ENCODE data around the gene GAPT. TPM values are rescaled to one million over a fixed set of nuclear protein-coding genes. Genes with fewer than 3 reads are reported as not detected.
A peak's percentile ranks its signal among the peaks of the same experiment; 100 is the strongest.

The GAPT gene
- polyA plus RNA-seq, 1 donor (not counting 4 experiments of a cell fraction or from before 2014, with no cell fraction given) = not detected

DNA sequence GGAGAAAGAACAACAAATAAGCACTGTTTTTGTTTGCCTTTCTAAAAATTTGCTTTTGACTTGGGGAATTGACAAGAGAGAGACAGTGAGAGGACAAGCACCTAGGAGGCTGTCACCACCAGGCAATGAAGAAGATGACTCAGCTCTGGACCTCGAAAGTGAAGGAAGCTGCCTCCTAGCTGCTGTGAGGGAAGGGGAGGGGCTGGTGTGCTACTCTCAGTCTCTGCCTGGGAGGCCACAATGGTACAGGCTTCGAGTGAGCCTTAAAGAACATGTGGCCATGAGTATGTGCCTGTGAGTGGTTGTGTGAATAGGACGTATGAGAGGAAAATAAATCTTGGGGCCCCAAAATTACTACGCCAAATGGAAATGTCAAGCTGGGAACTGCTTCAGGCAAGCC lies 24.3 kb upstream of the GAPT start:
- Histone ChIP-seq H3K9ac (ENCODE audit: control insufficient read depth, extremely low read depth, insufficient read depth, low read length) (no peak overlapping the region), H3K36me3 (ENCODE audit: control insufficient read depth in 2 of 2, extremely low read depth in 1 of 2, insufficient read depth in 2 of 2, low read length in 2 of 2) (no peaks in the 10 kb centered on the region), H3K27ac (ENCODE audit: control insufficient read depth, insufficient read depth, low read length) (no peak overlapping the region), H2AFZ (ENCODE audit: control insufficient read depth, low read length) (no peak overlapping the region), H3K4me3 (ENCODE audit: control insufficient read depth in 2 of 3, extremely low read depth in 1 of 3, insufficient read depth in 2 of 3, low read depth in 1 of 3, low read length in 3 of 3) (no peak overlapping the region), H3K9me1 (ENCODE audit: control insufficient read depth, extremely low read depth, insufficient read depth, low read length) (no peaks in the 10 kb centered on the region), H4K20me1 (ENCODE audit: control insufficient read depth, extremely low read depth, insufficient read depth, low read length) (no peaks in the 10 kb centered on the region), H3K27me3 (ENCODE audit: control insufficient read depth, extremely low read depth, insufficient read depth, low read length) (no peaks in the 10 kb centered on the region), H3K4me1 (ENCODE audit: control insufficient read depth, extremely low read depth, insufficient read depth, low read length) (peaks cover 6% of the 10 kb centered on the region), H3K79me2 (ENCODE audit: control insufficient read depth, insufficient read depth, low read length) (no peaks in the 10 kb centered on the region), H3K9me3 (ENCODE audit: control insufficient read depth, low read depth, low read length) (no peaks in the 10 kb centered on the region), H3K4me2 (ENCODE audit: control insufficient read depth, extremely low read depth, insufficient read depth, low read depth, low read length) (no peak overlapping the region)
- TF ChIP-seq EZH2 (IDR thresholded peaks at IDR 0.05; ENCODE audit: low read length) = no peak
- TF ChIP-seq, protein P1, sequence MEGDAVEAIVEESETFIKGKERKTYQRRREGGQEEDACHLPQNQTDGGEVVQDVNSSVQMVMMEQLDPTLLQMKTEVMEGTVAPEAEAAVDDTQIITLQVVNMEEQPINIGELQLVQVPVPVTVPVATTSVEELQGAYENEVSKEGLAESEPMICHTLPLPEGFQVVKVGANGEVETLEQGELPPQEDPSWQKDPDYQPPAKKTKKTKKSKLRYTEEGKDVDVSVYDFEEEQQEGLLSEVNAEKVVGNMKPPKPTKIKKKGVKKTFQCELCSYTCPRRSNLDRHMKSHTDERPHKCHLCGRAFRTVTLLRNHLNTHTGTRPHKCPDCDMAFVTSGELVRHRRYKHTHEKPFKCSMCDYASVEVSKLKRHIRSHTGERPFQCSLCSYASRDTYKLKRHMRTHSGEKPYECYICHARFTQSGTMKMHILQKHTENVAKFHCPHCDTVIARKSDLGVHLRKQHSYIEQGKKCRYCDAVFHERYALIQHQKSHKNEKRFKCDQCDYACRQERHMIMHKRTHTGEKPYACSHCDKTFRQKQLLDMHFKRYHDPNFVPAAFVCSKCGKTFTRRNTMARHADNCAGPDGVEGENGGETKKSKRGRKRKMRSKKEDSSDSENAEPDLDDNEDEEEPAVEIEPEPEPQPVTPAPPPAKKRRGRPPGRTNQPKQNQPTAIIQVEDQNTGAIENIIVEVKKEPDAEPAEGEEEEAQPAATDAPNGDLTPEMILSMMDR (optimal IDR thresholded peaks at IDR 0.05 in 1 of 3, IDR thresholded peaks at IDR 0.05 in 1 of 3, conservative IDR thresholded peaks at IDR 0.05 in 1 of 3; ENCODE audit: extremely low read depth in 1 of 3, insufficient read depth in 2 of 3, low read length in 3 of 3) = no peak
- dilution Hi-C loops (cut with MboI; ENCODE audit: extremely low pct_ligation_motif_present, low sequenced_read_pairs) = no loop called here
- FAIRE-seq (peak; percentile 69), DNase-seq (ENCODE audit: low read depth, low spot score) (no peak)

DNA sequence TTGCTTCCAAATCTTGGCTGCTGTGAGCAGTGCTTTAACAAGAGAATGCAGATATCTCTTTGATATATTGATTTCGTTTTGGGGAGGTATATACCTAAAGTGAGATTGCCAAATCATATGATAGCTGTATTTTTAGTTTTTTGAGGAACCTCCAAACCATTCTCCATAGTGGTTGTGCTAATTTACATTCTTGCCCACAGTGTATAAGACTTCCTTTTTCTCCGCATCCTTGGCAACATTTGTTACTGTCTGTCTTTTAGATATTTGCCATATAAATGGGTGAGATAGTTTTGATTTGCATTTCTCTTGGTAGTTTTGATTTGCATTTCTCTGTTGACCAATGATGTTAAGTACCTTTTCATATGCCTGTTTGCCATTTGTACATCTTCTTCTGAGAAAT lies 21.3 kb upstream of the GAPT start:
- H3K4me3 ChIP-seq (ENCODE audit: control insufficient read depth in 2 of 3, extremely low read depth in 1 of 3, insufficient read depth in 2 of 3, low read depth in 1 of 3, low read length in 3 of 3) = no peak overlapping the region
- dilution Hi-C loops (cut with MboI; ENCODE audit: extremely low pct_ligation_motif_present, low sequenced_read_pairs) = no loop called here
- no peak overlapping the region for H3K4me2 ChIP-seq (ENCODE audit: control insufficient read depth, extremely low read depth, insufficient read depth, low read depth, low read length)
- FAIRE-seq (no peak), DNase-seq (ENCODE audit: low read depth, low spot score) (no peak)
- H3K9me1 ChIP-seq (ENCODE audit: control insufficient read depth, extremely low read depth, insufficient read depth, low read length) = no peaks in the 10 kb centered on the region
- no peaks in the 10 kb centered on the region for H3K79me2 ChIP-seq (ENCODE audit: control insufficient read depth, insufficient read depth, low read length)
- no peak overlapping the region for H2AFZ ChIP-seq (ENCODE audit: control insufficient read depth, low read length)
- no peaks in the 10 kb centered on the region for H3K4me1 ChIP-seq (ENCODE audit: control insufficient read depth, extremely low read depth, insufficient read depth, low read length)
- H3K27ac ChIP-seq (ENCODE audit: control insufficient read depth, insufficient read depth, low read length) = no peak overlapping the region
- H4K20me1 ChIP-seq (ENCODE audit: control insufficient read depth, extremely low read depth, insufficient read depth, low read length) = no peaks in the 10 kb centered on the region
- TF ChIP-seq EZH2 (IDR thresholded peaks at IDR 0.05; ENCODE audit: low read length) = no peak
- TF ChIP-seq, protein P1 (optimal IDR thresholded peaks at IDR 0.05 in 1 of 3, IDR thresholded peaks at IDR 0.05 in 1 of 3, conservative IDR thresholded peaks at IDR 0.05 in 1 of 3; ENCODE audit: extremely low read depth in 1 of 3, insufficient read depth in 2 of 3, low read length in 3 of 3) = no peak
- no peaks in the 10 kb centered on the region for H3K36me3 ChIP-seq (ENCODE audit: control insufficient read depth in 2 of 2, extremely low read depth in 1 of 2, insufficient read depth in 2 of 2, low read length in 2 of 2)
- no peak overlapping the region for H3K9ac ChIP-seq (ENCODE audit: control insufficient read depth, extremely low read depth, insufficient read depth, low read length)
- no peaks in the 10 kb centered on the region for H3K27me3 ChIP-seq (ENCODE audit: control insufficient read depth, extremely low read depth, insufficient read depth, low read length)
- H3K9me3 ChIP-seq (ENCODE audit: control insufficient read depth, low read depth, low read length) = no peaks in the 10 kb centered on the region

Data from keratinocyte (primary cell).